T-helper 2 cell treated with Interferon-gamma antibody and Interleukin-4, amounts not matched to agents 5 μg/mL and 100 μg/mL, for 36 hours (primary cell): ENCODE data around the gene RAI1.
A peak's percentile ranks its signal among the peaks of the same experiment; 100 is the strongest.

Source experiments
- DNase-seq: peaks from one replicate; pipeline ENCODE4 v3.0.0; 2021; ENCODE audit warnings: low spot score
- H3K27ac Mint-ChIP-seq: one replicate; pipeline ENCODE4 v1.8.0; 2021; ENCODE audit warnings: mild to moderate bottlenecking, mixed read lengths
- H3K27me3 Mint-ChIP-seq: one replicate; pipeline ENCODE4 v1.8.0; 2021; ENCODE audit warnings: low read depth, mixed read lengths
- H3K36me3 Mint-ChIP-seq: one replicate; pipeline ENCODE4 v1.8.0; 2021; ENCODE audit warnings: low read depth, mixed read lengths
- H3K4me1 Mint-ChIP-seq: one replicate; pipeline ENCODE4 v1.8.0; 2021; ENCODE audit warnings: low read depth, mixed read lengths
- H3K4me3 Mint-ChIP-seq: one replicate; pipeline ENCODE4 v1.8.0; 2022; ENCODE audit warnings: mild to moderate bottlenecking, moderate library complexity, mixed read lengths
- H3K9me3 Mint-ChIP-seq: one replicate; pipeline ENCODE4 v1.8.0; 2021; ENCODE audit warnings: mixed read lengths

RAI1 gene

GRCh38 chr17:17848311-17849082, 167.2 kb downstream of the RAI1 start:
- H3K27ac Mint-ChIP-seq, result peak overlapping the region; percentile 94
- H3K4me3 Mint-ChIP-seq, result peak overlapping the region; percentile 79
- H3K27me3 Mint-ChIP-seq, result no peaks in the 10 kb centered on the region
- no peaks in the 10 kb centered on the region for H3K9me3 Mint-ChIP-seq
- peaks cover 58% of the 10 kb centered on the region for H3K4me1 Mint-ChIP-seq
- no peak for DNase-seq
- H3K36me3 Mint-ChIP-seq, result peaks cover 15% of the 10 kb centered on the region

- H3K27me3 Mint-ChIP-seq, result no peaks in the 10 kb centered on the region
- H3K36me3 Mint-ChIP-seq, result peaks cover 15% of the 10 kb centered on the region
- no peaks in the 10 kb centered on the region for H3K9me3 Mint-ChIP-seq
- peak overlapping the region; percentile 94 for H3K27ac Mint-ChIP-seq
- H3K4me3 Mint-ChIP-seq, result peak overlapping the region; percentile 79
- H3K4me1 Mint-ChIP-seq, result peaks cover 64% of the 10 kb centered on the region
- DNase-seq, result peak; percentile 95
These were observed 168.0 kb downstream of the RAI1 start for GRCh38 chr17:17849147-17849820.

GRCh38 chr17:17849845-17850373, 168.7 kb downstream of the RAI1 start:
- H3K27ac Mint-ChIP-seq, result peak overlapping the region; percentile 94
- H3K4me1 Mint-ChIP-seq, result peaks cover 68% of the 10 kb centered on the region
- H3K27me3 Mint-ChIP-seq, result no peaks in the 10 kb centered on the region
- peak; percentile 82 for DNase-seq
- H3K36me3 Mint-ChIP-seq, result peaks cover 15% of the 10 kb centered on the region
- H3K4me3 Mint-ChIP-seq, result peak overlapping the region; percentile 79
- no peaks in the 10 kb centered on the region for H3K9me3 Mint-ChIP-seq

- H3K4me3 Mint-ChIP-seq, result peak overlapping the region; percentile 34
- peaks cover 15% of the 10 kb centered on the region for H3K36me3 Mint-ChIP-seq
- H3K9me3 Mint-ChIP-seq, result no peaks in the 10 kb centered on the region
- H3K27ac Mint-ChIP-seq, result peak overlapping the region; percentile 94
- no peak for DNase-seq
- H3K4me1 Mint-ChIP-seq, result peaks cover 78% of the 10 kb centered on the region
- H3K27me3 Mint-ChIP-seq, result no peaks in the 10 kb centered on the region
These were observed 170.1 kb downstream of the RAI1 start for GRCh38 chr17:17851103-17852002.

GRCh38 chr17:17852930-17853329, 171.7 kb downstream of the RAI1 start:
- no peak overlapping the region for H3K4me3 Mint-ChIP-seq
- peak overlapping the region; percentile 87 for H3K27ac Mint-ChIP-seq
- no peak for DNase-seq
- peaks cover 75% of the 10 kb centered on the region for H3K4me1 Mint-ChIP-seq
- peaks cover 10% of the 10 kb centered on the region for H3K36me3 Mint-ChIP-seq
- H3K27me3 Mint-ChIP-seq, result no peaks in the 10 kb centered on the region
- no peaks in the 10 kb centered on the region for H3K9me3 Mint-ChIP-seq

- H3K27me3 Mint-ChIP-seq, result no peaks in the 10 kb centered on the region
- peak overlapping the region; percentile 87 for H3K27ac Mint-ChIP-seq
- H3K9me3 Mint-ChIP-seq, result no peaks in the 10 kb centered on the region
- peak overlapping the region; percentile 58 for H3K4me3 Mint-ChIP-seq
- H3K36me3 Mint-ChIP-seq, result peaks cover 10% of the 10 kb centered on the region
- H3K4me1 Mint-ChIP-seq, result peaks cover 65% of the 10 kb centered on the region
- peak; percentile 71 for DNase-seq
These were observed 172.7 kb downstream of the RAI1 start for GRCh38 chr17:17853811-17854447.

- no peak for DNase-seq
- Mint-ChIP-seq H3K27me3 (no peaks in the 10 kb centered on the region), H3K27ac (no peak overlapping the region), H3K36me3 (peaks cover 8% of the 10 kb centered on the region), H3K9me3 (no peaks in the 10 kb centered on the region), H3K4me3 (no peak overlapping the region), H3K4me1 (peaks cover 45% of the 10 kb centered on the region)
These were observed 174.7 kb downstream of the RAI1 start for GRCh38 chr17:17855976-17856375.

GRCh38 chr17:17856386-17856785, 175.1 kb downstream of the RAI1 start:
- no peaks in the 10 kb centered on the region for H3K9me3 Mint-ChIP-seq
- peaks cover 8% of the 10 kb centered on the region for H3K36me3 Mint-ChIP-seq
- H3K27ac Mint-ChIP-seq, result no peak overlapping the region
- H3K4me3 Mint-ChIP-seq, result no peak overlapping the region
- no peak for DNase-seq
- H3K27me3 Mint-ChIP-seq, result no peaks in the 10 kb centered on the region
- H3K4me1 Mint-ChIP-seq, result peaks cover 41% of the 10 kb centered on the region

- H3K27me3 Mint-ChIP-seq, result no peaks in the 10 kb centered on the region
- DNase-seq, result no peak
- peaks cover 4% of the 10 kb centered on the region for H3K36me3 Mint-ChIP-seq
- H3K9me3 Mint-ChIP-seq, result no peaks in the 10 kb centered on the region
- no peak overlapping the region for H3K4me3 Mint-ChIP-seq
- peaks cover 34% of the 10 kb centered on the region for H3K4me1 Mint-ChIP-seq
- no peak overlapping the region for H3K27ac Mint-ChIP-seq
These were observed 176.2 kb downstream of the RAI1 start for GRCh38 chr17:17857496-17857895.

- Mint-ChIP-seq H3K9me3 (no peaks in the 10 kb centered on the region), H3K36me3 (peaks cover 7% of the 10 kb centered on the region), H3K27ac (no peak overlapping the region), H3K4me3 (no peak overlapping the region), H3K27me3 (no peaks in the 10 kb centered on the region), H3K4me1 (peaks cover 18% of the 10 kb centered on the region)
- DNase-seq, result peak; percentile 53
These were observed 178.9 kb downstream of the RAI1 start for GRCh38 chr17:17859909-17860765.

GRCh38 chr17:17860766-17861107, 179.5 kb downstream of the RAI1 start:
- Mint-ChIP-seq H3K36me3 (peaks cover 7% of the 10 kb centered on the region), H3K4me3 (no peak overlapping the region), H3K9me3 (no peaks in the 10 kb centered on the region), H3K4me1 (peaks cover 12% of the 10 kb centered on the region), H3K27me3 (no peaks in the 10 kb centered on the region), H3K27ac (no peak overlapping the region)
- DNase-seq, result no peak
